Colonic mucosa (tissue), 4 donors: ENCODE measurements around the gene AACS. TPM values are rescaled to one million over a fixed set of nuclear protein-coding genes. Genes with fewer than 3 reads are reported as not detected.

Source experiments
- DNase-seq: peaks from one replicate; pipeline ENCODE4 v3.0.0-alpha.2; 2020
- H3K27ac ChIP-seq: fragments of 200-600 bp; one replicate; pipeline ENCODE4 v1.8.0; 2021
- H3K27me3 ChIP-seq: fragments of 200-600 bp; one replicate; pipeline ENCODE4 v1.8.0; 2021
- H3K36me3 ChIP-seq: fragments of 200-600 bp; one replicate; pipeline ENCODE4 v1.8.0; 2021
- H3K4me1 ChIP-seq: fragments of 200-600 bp; one replicate; pipeline ENCODE4 v1.8.0; 2021; ENCODE audit warnings: mild to moderate bottlenecking
- H3K4me3 ChIP-seq: fragments of 200-600 bp; one replicate; pipeline ENCODE4 v1.8.0; 2021
- H3K9ac ChIP-seq, 2 donors: one replicate each; pipeline ENCODE4 v1.7.0; 2013; ENCODE audit warnings: control low read depth in 2 of 2, low read depth in 2 of 2, low read length in 2 of 2
- H3K9me3 ChIP-seq: fragments of 200-600 bp; one replicate; pipeline ENCODE4 v1.8.0; 2021
- CTCF ChIP-seq: fragments of 200-600 bp; IDR thresholded peaks from one replicate; pipeline ENCODE4 v1.8.0; 2022; ENCODE audit warnings: antibody characterized with exemption, mild to moderate bottlenecking
- intact Hi-C: fragments of 100-400 bp; cut with DNase I; formaldehyde crosslinking; loops from one replicate; pipeline ENCODE4 v1.14.1; 2022
- total RNA-seq, 2 donors: library from RNA; stranded (reverse); fragmentation: NEBNext Ultra II Directional in 1 of 2; extraction: Animal tissue kit (Norgen Biotek cat#: 25700) in 1 of 2; gene quantifications; one replicate each; pipeline ENCODE4 v1.2.1, GENCODE V29; 2021
- donor health status: healthy.
- donor health status: DM: no; HTN: no; CAD: no.
- donor health status: DM: no; HTN: no; CAD: no.

AACS gene
- total RNA-seq, 2 donors from 2014 or later: 50.7 to 58.1 TPM

- no peaks in the 10 kb centered on the region for H3K36me3 ChIP-seq
- intact Hi-C loops: no loop called here
- no peak overlapping the region for H3K4me3 ChIP-seq
- H3K9ac ChIP-seq: no peak overlapping the region
- H3K4me1 ChIP-seq: no peaks in the 10 kb centered on the region
- no peaks in the 10 kb centered on the region for H3K27me3 ChIP-seq
- no peak for TF ChIP-seq CTCF
- no peak for DNase-seq
- H3K9me3 ChIP-seq: no peaks in the 10 kb centered on the region
- H3K27ac ChIP-seq: no peak overlapping the region
Observed at GRCh38 chr12:125161712-125162022, 96.4 kb downstream of the AACS start.

GRCh38 chr12:125162489-125163028 is 97.3 kb downstream of the AACS start:
- TF ChIP-seq CTCF: no peak
- intact Hi-C loops: no loop called here
- no peak overlapping the region for H3K9ac ChIP-seq
- no peaks in the 10 kb centered on the region for H3K36me3 ChIP-seq
- no peak for DNase-seq
- no peak overlapping the region for H3K4me3 ChIP-seq
- no peaks in the 10 kb centered on the region for H3K4me1 ChIP-seq
- no peaks in the 10 kb centered on the region for H3K9me3 ChIP-seq
- H3K27ac ChIP-seq: no peak overlapping the region
- H3K27me3 ChIP-seq: no peaks in the 10 kb centered on the region

- no peak overlapping the region for H3K9ac ChIP-seq
Observed at GRCh38 chr12:125163148-125163547, 97.9 kb downstream of the AACS start.

GRCh38 chr12:125164541-125164940 is 99.3 kb downstream of the AACS start:
- no peaks in the 10 kb centered on the region for H3K36me3 ChIP-seq
- H3K9ac ChIP-seq: no peak overlapping the region
- H3K4me1 ChIP-seq: no peaks in the 10 kb centered on the region
- no peak overlapping the region for H3K27ac ChIP-seq
- H3K9me3 ChIP-seq: no peaks in the 10 kb centered on the region
- intact Hi-C loops: no loop called here
- H3K4me3 ChIP-seq: no peak overlapping the region
- no peaks in the 10 kb centered on the region for H3K27me3 ChIP-seq
- DNase-seq: no peak
- no peak for TF ChIP-seq CTCF

More at GRCh38 chr12:125163148-125163547, 97.9 kb downstream of the AACS start:
- no peak for TF ChIP-seq CTCF
- Histone ChIP-seq H3K9me3 (no peaks in the 10 kb centered on the region), H3K27me3 (no peaks in the 10 kb centered on the region), H3K4me1 (no peaks in the 10 kb centered on the region), H3K4me3 (no peak overlapping the region), H3K36me3 (no peaks in the 10 kb centered on the region), H3K27ac (no peak overlapping the region)
- no peak for DNase-seq
- intact Hi-C loops: no loop called here

- no peaks in the 10 kb centered on the region for H3K4me1 ChIP-seq
- H3K9ac ChIP-seq: no peak overlapping the region
- TF ChIP-seq CTCF: no peak
- H3K27ac ChIP-seq: no peak overlapping the region
- H3K4me3 ChIP-seq: no peak overlapping the region
- H3K9me3 ChIP-seq: no peaks in the 10 kb centered on the region
- no peak for DNase-seq
- H3K27me3 ChIP-seq: no peaks in the 10 kb centered on the region
- intact Hi-C loops: no loop called here
- H3K36me3 ChIP-seq: no peaks in the 10 kb centered on the region
Observed at GRCh38 chr12:125166041-125166440, 100.8 kb downstream of the AACS start.

- intact Hi-C loops: no loop called here
- H3K27ac ChIP-seq: no peak overlapping the region
- no peak for DNase-seq
- no peaks in the 10 kb centered on the region for H3K4me1 ChIP-seq
- H3K36me3 ChIP-seq: no peaks in the 10 kb centered on the region
- no peaks in the 10 kb centered on the region for H3K9me3 ChIP-seq
- no peak overlapping the region for H3K9ac ChIP-seq
- H3K4me3 ChIP-seq: no peak overlapping the region
- H3K27me3 ChIP-seq: no peaks in the 10 kb centered on the region
- TF ChIP-seq CTCF: no peak
Observed at GRCh38 chr12:125167658-125168057, 102.4 kb downstream of the AACS start.
